ENCODE measurements around the gene TSPAN9. TPM values are rescaled to one million over a fixed set of nuclear protein-coding genes. Genes with fewer than 3 reads are reported as not detected.

Gene TSPAN9
- total RNA-seq, 3 donors from 2014 or later: 4.7 to 28.4 (median 8.5) TPM

GRCh38 chr12:3335078-3335487 is 257.9 kb downstream of the TSPAN9 start:
- DNase-seq: no peak
- Histone ChIP-seq H3K9me3 (no peaks in the 10 kb centered on the region), H3K4me1 (ENCODE audit: low read depth) (no peaks in the 10 kb centered on the region), H3K4me3 (no peak overlapping the region), H3K36me3 (ENCODE audit: low read depth) (no peaks in the 10 kb centered on the region)
- no peak for ATAC-seq
- no peak for TF ChIP-seq CTCF (IDR thresholded peaks at IDR 0.05)
- intact Hi-C loops (cut with DNase I, micrococcal nuclease): no loop called here

Other genes starting within 250 kb of the TSPAN9 start
- gene NRIP2, start 242.3 kb upstream of the TSPAN9 start, total RNA-seq: 1 to 10 TPM in 1 of 3 donors, under 1 TPM in 2; 0.64 to 2.2 (median 0.96) TPM
- not detected for gene TEX52, start 220.3 kb upstream of the TSPAN9 start, total RNA-seq
- gene FOXM1, start 200.2 kb upstream of the TSPAN9 start, total RNA-seq: 10 to 100 TPM in 1 of 3 donors, 1 to 10 TPM in 2; 6.3 to 30.0 (median 7.7) TPM
- gene RHNO1, start 200.2 kb upstream of the TSPAN9 start, total RNA-seq: 10 to 100 TPM in 2 of 3 donors, 1 to 10 TPM in 1; 8.7 to 20.1 (median 15.5) TPM
- 10 to 100 TPM in 1 of 3 donors, 1 to 10 TPM in 2; 7.9 to 18.2 (median 8.2) TPM for gene TULP3, start 186.5 kb upstream of the TSPAN9 start, total RNA-seq
- gene TEAD4, start 118.0 kb upstream of the TSPAN9 start, total RNA-seq: 10 to 100 TPM in 1 of 3 donors, 1 to 10 TPM in 2; 4.6 to 11.3 (median 6.5) TPM

Measured in mucosa of descending colon (tissue), 3 donors.